IMR-90 (cell line): Measurements from ENCODE around the gene CHAF1B. TPM values are rescaled to one million over a fixed set of nuclear protein-coding genes. Genes with fewer than 3 reads are reported as not detected.

Experiments used
- ATAC-seq: fragments of 200-7000 bp; cut with Tn5 transposase; 2 replicates; pipeline ENCODE4 v1.9.1; 2020; ENCODE audit warnings: low read depth, mild to moderate bottlenecking, moderate library complexity
- BruUV-seq: library from RNA; stranded (reverse); fragments of 400-500 nt; replicated peaks from 2 replicates; lab custom pipeline; 2021; lab: Mats Ljungman, UMichigan
- CTCF ChIA-PET: fragments of 300-600 bp; formaldehyde crosslinking; extraction: SDS; loops from one replicate; lab custom pipeline; 2021; ENCODE audit warnings: antibody characterized with exemption; lab: Yijun Ruan, JAX
- POLR2A ChIA-PET: fragments of 300-600 bp; sonication (Branson Sonifier 250); formaldehyde crosslinking; loops from one replicate; lab custom pipeline; 2022; ENCODE audit warnings: antibody characterized with exemption; ENCODE audit not compliant: unreplicated experiment; lab: Charles Lee
- DNase-seq: peaks from one replicate; pipeline ENCODE4 v3.0.0; 2013
- H2AFZ ChIP-seq: replicated peaks from 2 replicates; pipeline ENCODE3; 2013; ENCODE audit warnings: low read length, mild to moderate bottlenecking; ENCODE audit not compliant: poor library complexity
- H2AK5ac ChIP-seq: 2 replicates; pipeline ENCODE4 v1.6.1; 2013; ENCODE audit warnings: low read depth, low read length, inconsistent platforms
- H2AK9ac ChIP-seq: replicated peaks from 2 replicates; pipeline ENCODE3; 2013; ENCODE audit warnings: mild to moderate bottlenecking, low read depth, low read length, moderate library complexity; ENCODE audit not compliant: poor library complexity
- H2BK120ac ChIP-seq: 2 replicates; pipeline ENCODE4 v1.6.1; 2013; ENCODE audit warnings: low read depth, low read length, inconsistent platforms
- H2BK15ac ChIP-seq: 3 replicates; pipeline ENCODE4 v1.6.1; 2013; ENCODE audit warnings: low read depth, low read length, inconsistent platforms
- H2BK20ac ChIP-seq: 2 replicates; pipeline ENCODE4 v1.6.1; 2013; ENCODE audit warnings: low read depth, mild to moderate bottlenecking, inconsistent platforms, low read length, moderate library complexity
- H2BK5ac ChIP-seq: 2 replicates; pipeline ENCODE4 v1.6.1; 2013; ENCODE audit warnings: mild to moderate bottlenecking, low read depth, low read length, inconsistent platforms; ENCODE audit not compliant: poor library complexity, severe bottlenecking
- H3K14ac ChIP-seq: replicated peaks from 2 replicates; pipeline ENCODE4 v1.6.1; 2013; ENCODE audit warnings: low read depth, low read length, inconsistent platforms
- H3K18ac ChIP-seq: 2 replicates; pipeline ENCODE4 v1.6.1; 2013; ENCODE audit warnings: low read depth, low read length, control low read depth
- H3K23ac ChIP-seq: 2 replicates; pipeline ENCODE4 v1.6.1; 2013; ENCODE audit warnings: low read depth, low read length, inconsistent platforms
- H3K27ac ChIP-seq: 2 replicates; pipeline ENCODE4 v1.5.1; 2013; ENCODE audit warnings: mild to moderate bottlenecking, control low read depth, low read length; ENCODE audit not compliant: insufficient read depth
- H3K27me3 ChIP-seq: 2 replicates; pipeline ENCODE4 v1.6.1; 2013; ENCODE audit warnings: low read length; ENCODE audit not compliant: control insufficient read depth, insufficient read depth
- H3K36me3 ChIP-seq: 2 replicates; pipeline ENCODE4 v1.6.1; 2013; ENCODE audit warnings: low read length, mixed read lengths; ENCODE audit not compliant: control insufficient read depth, insufficient read depth
- H3K4ac ChIP-seq: 2 replicates; pipeline ENCODE4 v1.6.1; 2013; ENCODE audit warnings: low read depth, low read length, inconsistent platforms
- H3K4me1 ChIP-seq: 2 replicates; pipeline ENCODE4 v1.6.1; 2013; ENCODE audit warnings: low read length, mixed read lengths; ENCODE audit not compliant: control insufficient read depth, insufficient read depth
- H3K4me2 ChIP-seq: 2 replicates; pipeline ENCODE4 v1.6.1; 2013; ENCODE audit warnings: low read depth, mild to moderate bottlenecking, control low read depth, low read length, moderate library complexity
- H3K4me3 ChIP-seq: 2 replicates; pipeline ENCODE4 v1.5.1; 2013; ENCODE audit warnings: low read depth, mild to moderate bottlenecking, control low read depth, low read length, moderate library complexity; ENCODE audit not compliant: insufficient read depth
- H3K56ac ChIP-seq: 2 replicates; pipeline ENCODE4 v1.6.1; 2013; ENCODE audit warnings: low read length, inconsistent platforms; ENCODE audit not compliant: insufficient read depth; ENCODE audit errors: extremely low read depth
- H3K79me1 ChIP-seq, 2 experiments: 2 replicates each; pipeline ENCODE4 v1.6.1; 2013; ENCODE audit warnings: low read length in 2 of 2, inconsistent platforms in 1 of 2, low read depth in 1 of 2
- H3K9ac ChIP-seq: 2 replicates; pipeline ENCODE4 v1.6.1; 2013; ENCODE audit warnings: low read depth, low read length, control low read depth
- H3K9me1 ChIP-seq: 2 replicates; pipeline ENCODE4 v1.6.1; 2013; ENCODE audit warnings: low read length, inconsistent platforms; ENCODE audit not compliant: insufficient read depth
- H3K9me3 ChIP-seq: 2 replicates; pipeline ENCODE4 v1.6.1; 2013; ENCODE audit warnings: low read length; ENCODE audit not compliant: control insufficient read depth, insufficient read depth
- H4K20me1 ChIP-seq: 2 replicates; pipeline ENCODE4 v1.6.1; 2013; ENCODE audit warnings: low read length, inconsistent platforms; ENCODE audit not compliant: insufficient read depth
- H4K5ac ChIP-seq: 2 replicates; pipeline ENCODE4 v1.6.1; 2013; ENCODE audit warnings: mild to moderate bottlenecking, low read depth, low read length, control low read depth
- H4K8ac ChIP-seq, 2 experiments: 2 replicates each; pipeline ENCODE4 v1.6.1; 2013; ENCODE audit warnings: low read depth in 2 of 2, low read length in 2 of 2, control low read depth in 1 of 2, inconsistent platforms in 1 of 2
- H4K91ac ChIP-seq: 2 replicates; pipeline ENCODE4 v1.6.1; 2013; ENCODE audit warnings: low read depth, low read length, inconsistent platforms; ENCODE audit not compliant: insufficient read depth
- BHLHE40 ChIP-seq: fragments of 150-350 bp; IDR thresholded peaks from 2 replicates; pipeline ENCODE4 v1.6.1; 2016; ENCODE audit warnings: mild to moderate bottlenecking, low read depth, low read length
- CEBPB ChIP-seq: IDR thresholded peaks from 2 replicates; pipeline ENCODE4 v1.6.1; 2012; ENCODE audit warnings: low read depth, low read length, improper control_type of control experiment
- CHD1 ChIP-seq: IDR thresholded peaks from 2 replicates; pipeline ENCODE4 v1.6.1; 2012; ENCODE audit warnings: low read depth, low read length, improper control_type of control experiment
- ELK1 ChIP-seq: fragments of 150-350 bp; IDR thresholded peaks from 2 replicates; pipeline ENCODE4 v1.6.1; 2016; ENCODE audit warnings: low read depth, mild to moderate bottlenecking, low read length, moderate library complexity, borderline replicate concordance
- FOS ChIP-seq: fragments of 150-350 bp; IDR thresholded peaks from 2 replicates; pipeline ENCODE4 v1.6.1; 2016; ENCODE audit warnings: low read depth, low read length
- MAFK ChIP-seq: IDR thresholded peaks from 2 replicates; pipeline ENCODE4 v1.6.1; 2012; ENCODE audit warnings: low read depth, low read length, improper control_type of control experiment
- MXI1 ChIP-seq: IDR thresholded peaks from 2 replicates; pipeline ENCODE4 v1.6.1; 2012; ENCODE audit warnings: low read depth, mild to moderate bottlenecking, low read length, moderate library complexity, borderline replicate concordance
- NFE2L2 ChIP-seq: fragments of 150-350 bp; IDR thresholded peaks from 2 replicates; pipeline ENCODE4 v1.6.1; 2016; ENCODE audit warnings: low read depth, mild to moderate bottlenecking, low read length
- POLR2A ChIP-seq: IDR thresholded peaks from 2 replicates; pipeline ENCODE4 v1.6.1; 2012; ENCODE audit warnings: mild to moderate bottlenecking, low read depth, low read length
- RAD21 ChIP-seq: IDR thresholded peaks from 2 replicates; pipeline ENCODE4 v1.6.1; 2012; ENCODE audit warnings: low read length, improper control_type of control experiment
- RFX5 ChIP-seq: IDR thresholded peaks from 2 replicates; pipeline ENCODE4 v1.8.0; 2012; ENCODE audit warnings: low read depth, mild to moderate bottlenecking, low read length, moderate library complexity
- SMC3 ChIP-seq: fragments of 150-350 bp; IDR thresholded peaks from 2 replicates; pipeline ENCODE4 v1.6.1; 2016; ENCODE audit warnings: low read depth, mild to moderate bottlenecking, antibody characterized with exemption, low read length, moderate library complexity
- WGBS, 2 experiments: methylation state at CpG; one replicate each; pipeline versions ENCODE4 v1.1.5 to v1.1.7; 2013; ENCODE audit warnings: missing lambda C conversion rate in 2 of 2; ENCODE audit not compliant: insufficient read length in 1 of 2; ENCODE audit errors: extremely low coverage in 2 of 2; 5-methylcytosine and 5-hydroxymethylcytosine counted together
- dilution Hi-C: fragments of 300-500 bp; cut with HindIII; formaldehyde crosslinking; loops from one replicate; pipeline ENCODE4 v1.14.3; 2018; ENCODE audit warnings: low sequenced_read_pairs; ENCODE audit not compliant: unreplicated experiment
- in situ Hi-C: fragments of 300-500 bp; cut with MboI; formaldehyde crosslinking; loops from 3 replicates; pipeline ENCODE4 v1.14.3; 2019; ENCODE audit warnings: low sequenced_read_pairs, inconsistent platforms, mixed read lengths
- intact Hi-C: fragments of 100-400 bp; cut with micrococcal nuclease; formaldehyde crosslinking; loops from 2 replicates; pipeline ENCODE4 v1.10.0; 2022
- polyA plus RNA-seq, 3 experiments: library from polyadenylated mRNA; depleted of rRNA; stranded (reverse); fragments of >200 nt; gene quantifications; 2 replicates each; pipeline ENCODE4 v1.2.3, GENCODE V29; 2012; ENCODE audit warnings: low replicate concordance in 1 of 3
- total RNA-seq: library from RNA; depleted of rRNA; stranded (reverse); fragments of >200 nt; gene quantifications from 2 replicates; pipeline ENCODE4 v1.2.3, GENCODE V29; 2012
- TF ChIP-seq, protein P1 (sequence below): conservative IDR thresholded peaks from 2 replicates; pipeline ENCODE4 v1.5.1; 2012; ENCODE audit warnings: mild to moderate bottlenecking, low read depth, low read length, improper control_type of control experiment
- TF ChIP-seq, protein P2 (sequence below): fragments of 150-350 bp; IDR thresholded peaks from 2 replicates; pipeline ENCODE4 v1.6.1; 2017; ENCODE audit warnings: mild to moderate bottlenecking, antibody characterized with exemption, low read length, low read depth

The CHAF1B gene
- total and polyA plus RNA-seq, 2 of the 4 experiments (the other 2 are of a cell fraction), result 4.5 to 6.4 TPM

DNA sequence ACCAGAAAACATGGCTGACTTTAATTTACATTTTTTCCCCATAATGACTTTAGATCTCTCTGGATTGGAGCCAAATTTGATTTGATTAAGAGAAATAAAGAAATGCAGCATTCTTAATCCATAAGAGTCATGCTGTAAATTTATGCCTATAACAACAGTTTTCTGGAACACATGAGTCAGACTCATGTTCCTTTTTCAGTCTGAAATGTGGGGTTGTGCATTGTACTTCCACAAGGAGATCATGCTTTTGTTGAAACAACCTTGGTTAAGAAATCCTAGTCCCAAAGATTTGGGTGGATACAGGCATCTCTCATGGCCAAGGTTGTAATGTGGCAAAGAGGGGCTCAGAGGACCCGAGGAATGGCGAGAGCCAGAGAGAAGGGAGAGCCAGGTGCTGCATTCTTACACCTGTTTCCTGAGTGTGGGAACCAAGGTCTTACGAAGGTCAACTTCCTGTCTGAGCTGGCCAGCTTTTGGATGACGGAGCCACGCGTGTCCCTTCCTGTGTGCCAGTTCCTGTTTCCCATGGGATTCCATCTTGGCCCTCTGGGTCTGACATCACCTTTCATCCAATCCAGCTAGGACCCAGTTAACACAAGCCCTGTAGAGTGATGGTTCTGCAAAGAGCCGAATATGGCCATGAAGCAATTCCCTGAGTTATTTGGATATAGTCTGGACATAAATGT is 71.7 kb downstream of the CHAF1B start:
- Histone ChIP-seq H3K56ac (no peak overlapping the region), H3K9me3 (no peaks in the 10 kb centered on the region), H2BK120ac (no peak overlapping the region), H3K27me3 (no peaks in the 10 kb centered on the region; the same call in 1 of the 2 replicates), H4K91ac (no peak overlapping the region), H2BK15ac (no peak overlapping the region), H3K36me3 (no peaks in the 10 kb centered on the region), H3K9me1 (no peaks in the 10 kb centered on the region; the same call in 1 of the 2 replicates), H3K4me1 (peaks cover 1% of the 10 kb centered on the region; the same call in 1 of the 2 replicates), H2AK5ac (no peak overlapping the region), H3K27ac (no peak overlapping the region), H2AK9ac (no peak overlapping the region), H3K4ac (no peak overlapping the region), H2BK20ac (no peak overlapping the region), H3K18ac (no peak overlapping the region), H3K4me2 (no peak overlapping the region), H2AFZ (no peak overlapping the region), H4K8ac (no peak overlapping the region), H4K20me1 (no peaks in the 10 kb centered on the region), H3K9ac (no peak overlapping the region), H3K4me3 (no peak overlapping the region), H3K14ac (no peak overlapping the region), H4K5ac (no peak overlapping the region), H2BK5ac (no peak overlapping the region), H3K23ac (no peak overlapping the region), H3K79me1 (no peaks in the 10 kb centered on the region)
- intact Hi-C loops, result no loop called here
- no peak for DNase-seq
- dilution Hi-C loops, result no loop called here
- ChIA-PET POLR2A (no interaction called here), CTCF (interaction anchor here (0.6 kb wide), 1 partner anchor 206 kb away, joined by 3 read pairs; no protein-coding TSS in a partner anchor)
- no TSS peak for BruUV-seq
- in situ Hi-C loops, result no loop called here
- no peak for ATAC-seq
- 93% methylated on average over 2 of the region's 7 CpGs; no CpG with 5 or more reads in 1 of the 2 experiments for WGBS, 2 experiments
- TF ChIP-seq MXI1 (no peak), MAFK (no peak), RAD21 (no peak), BHLHE40 (no peak), POLR2A (no peak), NFE2L2 (no peak), FOS (no peak), RFX5 (no peak), ELK1 (no peak), SMC3 (no peak), CEBPB (no peak), CHD1 (no peak)
- TF ChIP-seq, protein P1, sequence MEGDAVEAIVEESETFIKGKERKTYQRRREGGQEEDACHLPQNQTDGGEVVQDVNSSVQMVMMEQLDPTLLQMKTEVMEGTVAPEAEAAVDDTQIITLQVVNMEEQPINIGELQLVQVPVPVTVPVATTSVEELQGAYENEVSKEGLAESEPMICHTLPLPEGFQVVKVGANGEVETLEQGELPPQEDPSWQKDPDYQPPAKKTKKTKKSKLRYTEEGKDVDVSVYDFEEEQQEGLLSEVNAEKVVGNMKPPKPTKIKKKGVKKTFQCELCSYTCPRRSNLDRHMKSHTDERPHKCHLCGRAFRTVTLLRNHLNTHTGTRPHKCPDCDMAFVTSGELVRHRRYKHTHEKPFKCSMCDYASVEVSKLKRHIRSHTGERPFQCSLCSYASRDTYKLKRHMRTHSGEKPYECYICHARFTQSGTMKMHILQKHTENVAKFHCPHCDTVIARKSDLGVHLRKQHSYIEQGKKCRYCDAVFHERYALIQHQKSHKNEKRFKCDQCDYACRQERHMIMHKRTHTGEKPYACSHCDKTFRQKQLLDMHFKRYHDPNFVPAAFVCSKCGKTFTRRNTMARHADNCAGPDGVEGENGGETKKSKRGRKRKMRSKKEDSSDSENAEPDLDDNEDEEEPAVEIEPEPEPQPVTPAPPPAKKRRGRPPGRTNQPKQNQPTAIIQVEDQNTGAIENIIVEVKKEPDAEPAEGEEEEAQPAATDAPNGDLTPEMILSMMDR, result no peak
- TF ChIP-seq, protein P2, sequence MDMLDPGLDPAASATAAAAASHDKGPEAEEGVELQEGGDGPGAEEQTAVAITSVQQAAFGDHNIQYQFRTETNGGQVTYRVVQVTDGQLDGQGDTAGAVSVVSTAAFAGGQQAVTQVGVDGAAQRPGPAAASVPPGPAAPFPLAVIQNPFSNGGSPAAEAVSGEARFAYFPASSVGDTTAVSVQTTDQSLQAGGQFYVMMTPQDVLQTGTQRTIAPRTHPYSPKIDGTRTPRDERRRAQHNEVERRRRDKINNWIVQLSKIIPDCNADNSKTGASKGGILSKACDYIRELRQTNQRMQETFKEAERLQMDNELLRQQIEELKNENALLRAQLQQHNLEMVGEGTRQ, result no peak
